Loucy (cell line): ENCODE results near the gene LRRC38.

ENCODE experiments used
- H2AFZ ChIP-seq: fragments of 200-600 bp; sonication (generic); 2 replicates; pipeline ENCODE4 v1.6.0; 2016; ENCODE audit warnings: antibody characterized with exemption, mild to moderate bottlenecking, low read length, moderate library complexity
- H3F3A ChIP-seq: fragments of 200-600 bp; 2 replicates; pipeline ENCODE4 v1.6.0; 2016; ENCODE audit warnings: antibody characterized with exemption, low read depth, mild to moderate bottlenecking
- H3K27me3 ChIP-seq: fragments of 200-600 bp; sonication (generic); 2 replicates; pipeline ENCODE4 v1.6.1; 2014; ENCODE audit warnings: low read length, mild to moderate bottlenecking; ENCODE audit not compliant: insufficient read depth, poor library complexity, severe bottlenecking
- H3K36me3 ChIP-seq: fragments of 200-600 bp; sonication (generic); 2 replicates; pipeline ENCODE4 v1.6.1; 2016; ENCODE audit warnings: low read length; ENCODE audit not compliant: insufficient read depth
- H3K4me1 ChIP-seq: fragments of 200-600 bp; sonication (generic); 2 replicates; pipeline ENCODE4 v1.5.1; 2014; ENCODE audit warnings: low read length, mild to moderate bottlenecking; ENCODE audit not compliant: insufficient read depth, poor library complexity, severe bottlenecking
- H3K4me2 ChIP-seq: fragments of 200-600 bp; sonication (generic); 2 replicates; pipeline ENCODE4 v1.6.0; 2014; ENCODE audit warnings: antibody characterized with exemption, low read length, low read depth, mild to moderate bottlenecking; ENCODE audit not compliant: poor library complexity, severe bottlenecking
- H3K4me3 ChIP-seq: fragments of 200-600 bp; sonication (generic); 2 replicates; pipeline ENCODE4 v1.5.1; 2014; ENCODE audit warnings: low read length, mild to moderate bottlenecking, mixed read lengths; ENCODE audit not compliant: poor library complexity, severe bottlenecking
- H3K79me2 ChIP-seq: fragments of 200-600 bp; sonication (generic); 2 replicates; pipeline ENCODE4 v1.6.1; 2014; ENCODE audit warnings: low read length; ENCODE audit not compliant: insufficient read depth
- H3K9ac ChIP-seq: fragments of 200-600 bp; sonication (generic); 2 replicates; pipeline ENCODE4 v1.6.0; 2014; ENCODE audit warnings: mild to moderate bottlenecking, low read depth, low read length, moderate library complexity; ENCODE audit not compliant: poor library complexity, severe bottlenecking
- H3K9me2 ChIP-seq: fragments of 200-600 bp; sonication (generic); replicated peaks from 2 replicates; pipeline ENCODE4 v1.6.1; 2016; ENCODE audit warnings: low read depth, low read length, mixed read lengths
- H3K9me3 ChIP-seq: fragments of 200-600 bp; sonication (generic); 2 replicates; pipeline ENCODE4 v1.6.1; 2014; ENCODE audit warnings: mild to moderate bottlenecking, antibody characterized with exemption, low read length, low read depth; ENCODE audit not compliant: insufficient read depth
- H4K20me1 ChIP-seq: fragments of 200-600 bp; sonication (generic); 2 replicates; pipeline ENCODE4 v1.6.0; 2014; ENCODE audit warnings: antibody characterized with exemption, low read length, mild to moderate bottlenecking; ENCODE audit not compliant: insufficient read depth, poor library complexity, severe bottlenecking
- EZH2phosphoT487 ChIP-seq: fragments of 200-600 bp; IDR thresholded peaks from 2 replicates; pipeline ENCODE4 v1.6.1; 2018; ENCODE audit warnings: antibody characterized with exemption, mild to moderate bottlenecking, moderate library complexity, borderline replicate concordance
- TF ChIP-seq, protein P1 (sequence below): fragments of 200-600 bp; sonication (generic); conservative IDR thresholded peaks from 2 replicates; pipeline ENCODE4 v1.5.1; 2014; ENCODE audit warnings: mild to moderate bottlenecking, antibody characterized with exemption, low read length

LRRC38 gene

DNA sequence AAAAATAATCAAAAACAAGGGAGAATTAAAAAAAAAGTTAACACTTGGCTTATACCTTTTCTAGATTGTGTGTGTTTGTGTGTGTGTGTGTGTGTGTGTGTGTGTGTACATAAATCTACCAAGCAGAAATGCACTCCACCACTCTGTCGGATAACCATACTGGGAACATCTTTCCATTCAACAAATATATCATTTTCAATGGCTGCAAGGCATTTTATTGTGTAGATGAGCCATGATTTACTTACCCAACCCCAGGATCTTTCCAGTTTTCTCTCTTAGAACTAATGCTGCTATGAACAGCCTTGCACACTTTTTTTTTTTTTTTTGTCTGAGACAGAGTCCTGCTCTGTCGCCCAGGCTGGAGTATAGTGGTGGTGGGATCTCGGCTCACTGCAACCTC, 25.8 kb downstream of the LRRC38 start:
- H3K9me3 ChIP-seq = no peaks in the 10 kb centered on the region
- no peaks in the 10 kb centered on the region for H4K20me1 ChIP-seq
- H3K4me1 ChIP-seq = peaks cover 25% of the 10 kb centered on the region
- H3K4me3 ChIP-seq = no peak overlapping the region
- no peaks in the 10 kb centered on the region for H3F3A ChIP-seq
- TF ChIP-seq EZH2phosphoT487 = no peak
- TF ChIP-seq, protein P1, sequence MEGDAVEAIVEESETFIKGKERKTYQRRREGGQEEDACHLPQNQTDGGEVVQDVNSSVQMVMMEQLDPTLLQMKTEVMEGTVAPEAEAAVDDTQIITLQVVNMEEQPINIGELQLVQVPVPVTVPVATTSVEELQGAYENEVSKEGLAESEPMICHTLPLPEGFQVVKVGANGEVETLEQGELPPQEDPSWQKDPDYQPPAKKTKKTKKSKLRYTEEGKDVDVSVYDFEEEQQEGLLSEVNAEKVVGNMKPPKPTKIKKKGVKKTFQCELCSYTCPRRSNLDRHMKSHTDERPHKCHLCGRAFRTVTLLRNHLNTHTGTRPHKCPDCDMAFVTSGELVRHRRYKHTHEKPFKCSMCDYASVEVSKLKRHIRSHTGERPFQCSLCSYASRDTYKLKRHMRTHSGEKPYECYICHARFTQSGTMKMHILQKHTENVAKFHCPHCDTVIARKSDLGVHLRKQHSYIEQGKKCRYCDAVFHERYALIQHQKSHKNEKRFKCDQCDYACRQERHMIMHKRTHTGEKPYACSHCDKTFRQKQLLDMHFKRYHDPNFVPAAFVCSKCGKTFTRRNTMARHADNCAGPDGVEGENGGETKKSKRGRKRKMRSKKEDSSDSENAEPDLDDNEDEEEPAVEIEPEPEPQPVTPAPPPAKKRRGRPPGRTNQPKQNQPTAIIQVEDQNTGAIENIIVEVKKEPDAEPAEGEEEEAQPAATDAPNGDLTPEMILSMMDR = no peak
- H3K4me2 ChIP-seq = peak overlapping the region; percentile 40
- no peaks in the 10 kb centered on the region for H3K9me2 ChIP-seq
- no peaks in the 10 kb centered on the region for H3K79me2 ChIP-seq
- no peaks in the 10 kb centered on the region for H3K27me3 ChIP-seq
- no peak overlapping the region for H2AFZ ChIP-seq
- no peaks in the 10 kb centered on the region for H3K36me3 ChIP-seq
- no peak overlapping the region for H3K9ac ChIP-seq

DNA sequence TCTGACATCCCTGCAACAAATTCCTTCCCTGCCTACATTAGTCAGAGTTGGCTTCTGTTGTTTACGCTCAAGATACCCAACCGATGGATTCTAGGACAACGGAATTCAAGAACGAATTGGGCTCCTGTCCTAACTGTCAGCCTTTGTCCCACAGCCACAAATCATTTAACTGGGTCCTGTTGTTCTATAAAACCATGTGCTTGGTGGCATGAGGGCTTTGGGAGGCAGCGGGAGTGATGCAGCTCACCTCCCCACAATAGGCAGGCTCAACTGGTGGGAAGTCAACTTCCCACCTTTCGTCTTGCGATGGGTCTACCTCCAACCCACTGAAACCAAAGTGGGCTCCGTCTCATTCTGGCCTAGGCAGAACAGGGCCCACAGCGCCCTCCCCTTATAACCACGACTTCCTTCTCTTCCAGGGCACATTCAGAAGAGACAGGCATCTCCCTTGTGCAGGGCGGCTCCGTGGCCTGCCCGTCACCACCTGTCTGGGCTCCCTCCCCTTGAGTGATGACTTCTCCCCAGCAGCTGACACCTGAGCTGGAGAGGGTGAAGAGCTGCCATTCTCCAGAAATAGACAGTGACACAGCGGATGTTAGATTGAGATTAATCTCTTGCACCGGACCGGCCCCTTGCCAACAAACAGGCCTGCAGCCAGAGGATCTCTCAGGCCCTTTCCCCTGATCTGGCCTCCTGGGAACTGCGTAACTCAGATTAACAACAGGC, 26.5 kb downstream of the LRRC38 start:
- Histone ChIP-seq H3F3A (no peaks in the 10 kb centered on the region), H2AFZ (no peak overlapping the region), H3K4me2 (peak overlapping the region; percentile 40), H3K4me3 (no peak overlapping the region), H3K9ac (no peak overlapping the region), H3K79me2 (no peaks in the 10 kb centered on the region), H4K20me1 (no peaks in the 10 kb centered on the region), H3K4me1 (peaks cover 25% of the 10 kb centered on the region), H3K9me3 (no peaks in the 10 kb centered on the region), H3K9me2 (no peaks in the 10 kb centered on the region), H3K36me3 (no peaks in the 10 kb centered on the region), H3K27me3 (no peaks in the 10 kb centered on the region)
- TF ChIP-seq EZH2phosphoT487 = no peak
- TF ChIP-seq, protein P1 = no peak

DNA sequence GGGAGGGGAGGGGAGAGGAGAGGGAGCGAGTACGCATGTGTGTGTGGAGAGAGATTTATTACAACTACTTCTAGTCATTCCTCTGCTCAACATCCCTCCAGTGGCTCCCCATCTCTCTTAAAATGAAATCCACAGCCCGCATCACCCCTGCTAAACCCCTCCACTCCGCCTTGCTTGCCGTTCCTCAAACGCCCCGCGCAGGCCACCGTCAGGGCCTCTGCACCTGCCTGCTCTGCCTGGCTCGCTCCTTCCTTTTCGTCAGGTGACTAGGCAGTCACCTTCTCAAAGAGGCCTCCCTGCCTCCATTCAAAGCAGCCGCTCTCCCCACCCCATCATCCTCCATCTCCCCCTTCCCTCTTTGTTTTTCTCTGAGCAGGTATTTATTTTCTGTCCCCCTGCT, 29.9 kb downstream of the LRRC38 start:
- Histone ChIP-seq H3K79me2 (no peaks in the 10 kb centered on the region), H3K4me2 (no peak overlapping the region), H3K4me1 (peaks cover 42% of the 10 kb centered on the region), H3K36me3 (no peaks in the 10 kb centered on the region), H4K20me1 (no peaks in the 10 kb centered on the region), H2AFZ (no peak overlapping the region), H3K27me3 (no peaks in the 10 kb centered on the region), H3F3A (peaks cover 4% of the 10 kb centered on the region; the same call in 1 of the 2 replicates), H3K9me2 (no peaks in the 10 kb centered on the region), H3K9ac (no peak overlapping the region), H3K9me3 (no peaks in the 10 kb centered on the region), H3K4me3 (no peak overlapping the region)
- TF ChIP-seq, protein P1 = no peak
- no peak for TF ChIP-seq EZH2phosphoT487
